A549 (cell line): ENCODE measurements around the gene TOM1L2. TPM values are rescaled to one million over a fixed set of nuclear protein-coding genes. Genes with fewer than 3 reads are reported as not detected.
A peak's percentile ranks its signal among the peaks of the same experiment; 100 is the strongest.

Experiments used
- ATAC-seq, 2 experiments: fragments of 200-7000 bp in 1 of 2; fragments of >200 bp in 1 of 2; cut with Nextera tagmentation in 1 of 2; cut with Tn5 transposase in 1 of 2; 3 replicates each; pipeline versions ENCODE4 v1.8.0 to v1.9.1; 2018 to 2020; ENCODE audit warnings: mild to moderate bottlenecking in 1 of 2, moderate library complexity in 1 of 2
- CTCF ChIA-PET: fragments of 300-600 bp; sonication (Branson Sonifier 250); formaldehyde crosslinking; extraction: SDS; loops from one replicate; lab custom pipeline; 2021; ENCODE audit warnings: antibody characterized with exemption, inconsistent platforms; lab: Yijun Ruan, JAX
- POLR2A ChIA-PET: fragments of 350-600 bp; formaldehyde crosslinking; extraction: SDS; loops from one replicate; lab custom pipeline; 2021; ENCODE audit warnings: antibody characterized with exemption, inconsistent platforms; lab: Yijun Ruan, JAX
- DNase-seq, 2 experiments: peaks; one replicate each; pipeline versions ENCODE4 v3.0.0 to v3.0.0-alpha.2; 2011 to 2016; ENCODE audit warnings: low read depth in 1 of 2, low spot score in 1 of 2
- FAIRE-seq: peaks from 2 replicates; lab custom pipeline; 2011; peaks lifted over from hg19 to GRCh38; lab: Jason Lieb, UNC
- H3K27ac ChIP-seq, 2 experiments: fragments of >200 bp; sonication (Bioruptor Twin); formaldehyde crosslinking; 3 replicates each; pipeline ENCODE4 v1.5.1; 2016 to 2017
- H3K4me1 ChIP-seq: fragments of >200 bp; sonication (Bioruptor Twin); formaldehyde crosslinking; 3 replicates; pipeline ENCODE4 v1.6.1; 2016
- H3K4me2 ChIP-seq: fragments of >200 bp; sonication (Bioruptor Twin); formaldehyde crosslinking; 3 replicates; pipeline ENCODE4 v1.6.1; 2016
- H3K4me3 ChIP-seq: fragments of >200 bp; sonication (Bioruptor Twin); formaldehyde crosslinking; 3 replicates; pipeline ENCODE4 v1.5.1; 2016
- H3K9me3 ChIP-seq: fragments of >200 bp; sonication (Bioruptor Twin); formaldehyde crosslinking; 3 replicates; pipeline ENCODE4 v1.6.1; 2016
- BHLHE40 ChIP-seq: IDR thresholded peaks from 2 replicates; pipeline ENCODE4 v1.6.1; 2012; ENCODE audit warnings: low read depth, low read length, inconsistent platforms
- CEBPB ChIP-seq, 2 experiments: fragments of >200 bp in 1 of 2; sonication (Bioruptor Twin) in 1 of 2; formaldehyde crosslinking in 1 of 2; IDR thresholded peaks; 2 replicates each; pipeline ENCODE4 v1.6.1; 2012 to 2016
- CHD4 ChIP-seq: fragments of 200-600 bp; sonication (generic); IDR thresholded peaks from 2 replicates; pipeline ENCODE4 v1.6.1; 2016; ENCODE audit warnings: antibody characterized with exemption, mild to moderate bottlenecking, borderline replicate concordance
- EHF ChIP-seq: fragments of 250-450 bp; sonication (Bioruptor Pico); IDR thresholded peaks from 2 replicates; pipeline ENCODE4 v1.5.0; 2020; ENCODE audit warnings: mild to moderate bottlenecking
- EP300 ChIP-seq, 2 experiments: fragments of >200 bp; sonication (Bioruptor Twin); formaldehyde crosslinking; IDR thresholded peaks; 2 replicates in 1 of 2; 3 replicates in 1 of 2; pipeline ENCODE4 v1.6.1; 2016 to 2017
- HES2 ChIP-seq: fragments of >200 bp; sonication (Bioruptor Twin); formaldehyde crosslinking; IDR thresholded peaks from 2 replicates; pipeline ENCODE4 v1.6.1; 2016
- HEYL ChIP-seq: fragments of 250-450 bp; sonication (Bioruptor Pico); IDR thresholded peaks from 2 replicates; pipeline ENCODE4 v1.8.0; 2021; ENCODE audit warnings: mild to moderate bottlenecking, moderate library complexity
- HOXB13 ChIP-seq: fragments of 250-450 bp; sonication (Bioruptor Pico); IDR thresholded peaks from 2 replicates; pipeline ENCODE4 v1.5.0; 2020; ENCODE audit warnings: low read depth, mild to moderate bottlenecking, moderate library complexity
- MAX ChIP-seq: IDR thresholded peaks from 2 replicates; pipeline ENCODE4 v1.6.1; 2012
- MYC ChIP-seq: IDR thresholded peaks from 2 replicates; pipeline ENCODE4 v1.6.1; 2012; ENCODE audit warnings: mild to moderate bottlenecking, inconsistent platforms, low read length, improper control_type of control experiment, borderline replicate concordance
- NFE2L2 ChIP-seq: fragments of 150-350 bp; conservative IDR thresholded peaks from 2 replicates; pipeline ENCODE4 v1.6.1; 2014; ENCODE audit warnings: low read length
- NPAS2 ChIP-seq: fragments of 250-450 bp; sonication (Bioruptor Pico); IDR thresholded peaks from 2 replicates; pipeline ENCODE4 v1.8.0; 2022; ENCODE audit warnings: mild to moderate bottlenecking, moderate library complexity, borderline replicate concordance
- POLR2AphosphoS2 ChIP-seq: conservative IDR thresholded peaks from 2 replicates; pipeline ENCODE4 v1.6.1; 2012; ENCODE audit warnings: low read length, improper control_type of control experiment, inconsistent platforms
- RCOR1 ChIP-seq: fragments of 150-350 bp; IDR thresholded peaks from 2 replicates; pipeline ENCODE4 v1.6.1; 2014; ENCODE audit warnings: antibody characterized with exemption, low read length, low read depth
- TP53 ChIP-seq: fragments of 250-450 bp; sonication (Bioruptor Pico); IDR thresholded peaks from 2 replicates; pipeline ENCODE4 v1.5.0; 2021; ENCODE audit warnings: mild to moderate bottlenecking, moderate library complexity
- USF2 ChIP-seq: fragments of 450-650 bp; IDR thresholded peaks from 2 replicates; pipeline ENCODE4 v1.6.1; 2014; ENCODE audit warnings: antibody characterized with exemption
- ZC3H11A ChIP-seq: fragments of 450-650 bp; IDR thresholded peaks from 2 replicates; pipeline ENCODE4 v1.6.1; 2014; ENCODE audit warnings: antibody characterized with exemption, mild to moderate bottlenecking
- WGBS: methylation state at CpG from one replicate; pipeline ENCODE4 v1.1.6; 2017; ENCODE audit errors: missing lambda C conversion rate; 5-methylcytosine and 5-hydroxymethylcytosine counted together
- polyA plus RNA-seq, 4 experiments: library from polyadenylated mRNA; depleted of rRNA in 3 of 4; stranded (reverse); fragments of >200 nt; fragmentation: RNase III in 1 of 4; extraction: RNeasy Plus Mini Kit Qiagen cat#74134 plus additional on column Dnase treatment in 1 of 4; gene quantifications; 2 replicates in 3 of 4; 3 replicates in 1 of 4; pipeline ENCODE4 v1.2.3, GENCODE V29; 2011 to 2017

Gene TOM1L2
- polyA plus RNA-seq, 2 of the 4 experiments (the other 2 are of a cell fraction): 19.2 to 24.7 TPM

- FAIRE-seq: no peak
- CTCF ChIA-PET: interaction anchor here (1.3 to 35.9 kb wide), 6 partner anchors 9 to 171 kb away, joined by 3 to 859 read pairs (median 15); no protein-coding TSS in a partner anchor
- Histone ChIP-seq H3K9me3 (no peaks in the 10 kb centered on the region), H3K4me3 (no peak overlapping the region), H3K4me2 (no peak overlapping the region), H3K27ac (no peak overlapping the region; a peak in 1 of 6 replicates), H3K4me1 (peaks cover 22% of the 10 kb centered on the region)
- ATAC-seq: no peak
- no peak for TF ChIP-seq MYC
- TF ChIP-seq MAX: no peak
- TF ChIP-seq CHD4: no peak
- TF ChIP-seq NPAS2 (CRISPR knock-in tag): no peak
- no peak for TF ChIP-seq HES2
- TF ChIP-seq EP300 (IDR thresholded peaks at IDR 0.05): no peak
- no peak for TF ChIP-seq BHLHE40
- no peak for TF ChIP-seq HEYL (CRISPR knock-in tag)
- no peak for TF ChIP-seq EHF
- no peak for TF ChIP-seq TP53 (CRISPR knock-in tag)
- no peak for TF ChIP-seq HOXB13
- TF ChIP-seq RCOR1: no peak
- 85% methylated on average over 20 of the region's 21 CpGs for WGBS
- DNase-seq: no peak
- POLR2A ChIA-PET: interaction anchor here (1.1 to 1.4 kb wide), 2 partner anchors 9 to 15 kb away, joined by 3 to 4 read pairs; partner anchors contain the start of gene SREBF1
Observed at GRCh38 chr17:17851103-17852002, 120.8 kb downstream of the TOM1L2 start.

- peak in 1 of 2 experiments; percentile 44 for DNase-seq
- 91% methylated on average over 2 of the region's 2 CpGs for WGBS
Observed at GRCh38 chr17:17849845-17850373, 122.3 kb downstream of the TOM1L2 start.

GRCh38 chr17:17849147-17849820, 122.9 kb downstream of the TOM1L2 start:
- WGBS: 70% methylated on average over 5 of the region's 5 CpGs
- ATAC-seq (peak in 1 of 2 experiments; percentile 37; a peak in 3 of 6 replicates), DNase-seq (no peak), FAIRE-seq (no peak)
- TF ChIP-seq USF2 (peak; percentile 48; the same call in 1 of the 2 replicates), POLR2AphosphoS2 (no peak)
- peaks cover 19% of the 10 kb centered on the region for H3K4me1 ChIP-seq
- H3K27ac ChIP-seq: peak overlapping the region; percentile 32 to 74; a peak in 4 of 6 replicates
- POLR2A ChIA-PET: interaction anchor here (0.5 to 5.6 kb wide), 2 partner anchors 12 to 181 kb away, joined by 6 to 38 read pairs; partner anchors contain the start of gene SREBF1
- H3K4me3 ChIP-seq: no peak overlapping the region
- no peaks in the 10 kb centered on the region for H3K9me3 ChIP-seq
- no peak overlapping the region for H3K4me2 ChIP-seq
- CTCF ChIA-PET: interaction anchor here (0.9 to 35.9 kb wide), 8 partner anchors 8 to 169 kb away, joined by 3 to 859 read pairs (median 4); no protein-coding TSS in a partner anchor

More at GRCh38 chr17:17849845-17850373, 122.3 kb downstream of the TOM1L2 start:
- ChIA-PET POLR2A (interaction anchor here (0.5 to 5.6 kb wide), 2 partner anchors 13 to 181 kb away, joined by 6 to 38 read pairs; partner anchors contain the start of gene SREBF1), CTCF (interaction anchor here (0.9 to 35.9 kb wide), 5 partner anchors 12 to 169 kb away, joined by 3 to 859 read pairs (median 4); no protein-coding TSS in a partner anchor)
- Histone ChIP-seq H3K4me3 (no peak overlapping the region), H3K4me2 (peak overlapping the region; percentile 11; the same call in 2 of the 3 replicates), H3K27ac (peak overlapping the region; percentile 32 to 74; a peak in 4 of 6 replicates), H3K9me3 (no peaks in the 10 kb centered on the region), H3K4me1 (peaks cover 19% of the 10 kb centered on the region)
- no peak for FAIRE-seq
- peak; percentile 55 to 67; a peak in 4 of 6 replicates for ATAC-seq
- TF ChIP-seq ZC3H11A (no peak), NFE2L2 (no peak), CEBPB (IDR thresholded peaks at IDR 0.05) (no peak)
